ENCODE measurements around the gene BDKRB1.

DNA sequence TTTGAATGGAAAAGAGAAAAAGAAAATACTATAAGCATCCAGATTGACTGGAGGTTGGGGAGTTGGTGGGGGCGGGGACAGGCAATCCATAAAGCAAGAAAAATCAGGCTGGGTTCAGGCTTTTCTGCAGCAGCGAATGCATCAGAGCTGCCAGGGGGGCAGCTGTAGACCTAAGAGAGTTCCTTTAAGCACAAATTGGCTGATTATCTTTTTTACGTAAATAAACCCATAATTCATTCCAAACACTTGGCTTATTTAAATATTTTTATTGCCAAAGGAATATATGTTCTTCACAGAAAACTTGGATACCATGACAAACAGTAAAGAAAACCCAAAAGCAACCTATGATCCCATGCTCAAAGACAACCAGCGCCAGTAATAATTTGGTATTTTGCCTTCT lies 41.2 kb upstream of the BDKRB1 start:
- no peak for TF ChIP-seq RARB (CRISPR knock-in tag; IDR thresholded peaks at IDR 0.05)
- no peak for TF ChIP-seq CREB5 (CRISPR knock-in tag; IDR thresholded peaks at IDR 0.05; ENCODE audit: low read depth)
- TF ChIP-seq ARNTL (CRISPR knock-in tag; IDR thresholded peaks at IDR 0.05; ENCODE audit: borderline replicate concordance, low read depth) = no peak
- no peak for TF ChIP-seq ZFP3 (CRISPR knock-in tag; IDR thresholded peaks at IDR 0.05)
- TF ChIP-seq, protein P1, sequence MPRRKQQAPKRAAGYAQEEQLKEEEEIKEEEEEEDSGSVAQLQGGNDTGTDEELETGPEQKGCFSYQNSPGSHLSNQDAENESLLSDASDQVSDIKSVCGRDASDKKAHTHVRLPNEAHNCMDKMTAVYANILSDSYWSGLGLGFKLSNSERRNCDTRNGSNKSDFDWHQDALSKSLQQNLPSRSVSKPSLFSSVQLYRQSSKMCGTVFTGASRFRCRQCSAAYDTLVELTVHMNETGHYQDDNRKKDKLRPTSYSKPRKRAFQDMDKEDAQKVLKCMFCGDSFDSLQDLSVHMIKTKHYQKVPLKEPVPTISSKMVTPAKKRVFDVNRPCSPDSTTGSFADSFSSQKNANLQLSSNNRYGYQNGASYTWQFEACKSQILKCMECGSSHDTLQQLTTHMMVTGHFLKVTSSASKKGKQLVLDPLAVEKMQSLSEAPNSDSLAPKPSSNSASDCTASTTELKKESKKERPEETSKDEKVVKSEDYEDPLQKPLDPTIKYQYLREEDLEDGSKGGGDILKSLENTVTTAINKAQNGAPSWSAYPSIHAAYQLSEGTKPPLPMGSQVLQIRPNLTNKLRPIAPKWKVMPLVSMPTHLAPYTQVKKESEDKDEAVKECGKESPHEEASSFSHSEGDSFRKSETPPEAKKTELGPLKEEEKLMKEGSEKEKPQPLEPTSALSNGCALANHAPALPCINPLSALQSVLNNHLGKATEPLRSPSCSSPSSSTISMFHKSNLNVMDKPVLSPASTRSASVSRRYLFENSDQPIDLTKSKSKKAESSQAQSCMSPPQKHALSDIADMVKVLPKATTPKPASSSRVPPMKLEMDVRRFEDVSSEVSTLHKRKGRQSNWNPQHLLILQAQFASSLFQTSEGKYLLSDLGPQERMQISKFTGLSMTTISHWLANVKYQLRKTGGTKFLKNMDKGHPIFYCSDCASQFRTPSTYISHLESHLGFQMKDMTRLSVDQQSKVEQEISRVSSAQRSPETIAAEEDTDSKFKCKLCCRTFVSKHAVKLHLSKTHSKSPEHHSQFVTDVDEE (CRISPR knock-in tag; IDR thresholded peaks at IDR 0.05) = no peak
- no peak for TF ChIP-seq TOX (CRISPR knock-in tag; IDR thresholded peaks at IDR 0.05; ENCODE audit: borderline replicate concordance)
